ENCODE data around the gene MRS2. TPM values are rescaled to one million over a fixed set of nuclear protein-coding genes. Genes with fewer than 3 reads are reported as not detected.

The MRS2 gene
- total RNA-seq, 2 donors from 2014 or later: 11.7 to 23.1 TPM

DNA sequence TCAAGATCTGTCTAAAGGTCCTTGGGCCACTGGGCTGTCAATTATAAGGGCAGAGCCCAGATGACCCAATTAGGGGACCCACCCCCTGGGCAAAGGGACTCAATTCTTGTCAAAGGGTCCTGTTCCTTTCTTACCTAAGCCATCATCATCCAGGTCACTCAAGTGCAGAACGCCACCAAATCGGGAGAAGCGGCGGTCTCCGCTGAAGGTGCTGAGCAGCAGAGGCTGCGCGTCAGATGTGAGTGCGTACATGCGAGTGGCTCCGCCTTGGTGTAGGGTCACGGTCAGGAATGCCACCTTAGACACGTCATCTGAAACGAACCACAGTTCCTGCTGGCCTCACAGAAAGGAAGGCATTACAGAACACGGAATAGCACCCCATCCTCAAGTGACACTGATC, 34.2 kb downstream of the MRS2 start:
- Histone ChIP-seq H3K4me1 (no peaks in the 10 kb centered on the region), H3K27me3 (no peaks in the 10 kb centered on the region), H3K9me3 (no peaks in the 10 kb centered on the region), H3K27ac (no peak overlapping the region), H3K36me3 (replicated peaks in 1 of 2; ENCODE audit: insufficient read depth in 1 of 2, low read depth in 2 of 2) (no peaks in the 10 kb centered on the region), H3K4me3 (no peak overlapping the region)
- TF ChIP-seq POLR2A (IDR thresholded peaks at IDR 0.05): no peak
- TF ChIP-seq, protein P1, sequence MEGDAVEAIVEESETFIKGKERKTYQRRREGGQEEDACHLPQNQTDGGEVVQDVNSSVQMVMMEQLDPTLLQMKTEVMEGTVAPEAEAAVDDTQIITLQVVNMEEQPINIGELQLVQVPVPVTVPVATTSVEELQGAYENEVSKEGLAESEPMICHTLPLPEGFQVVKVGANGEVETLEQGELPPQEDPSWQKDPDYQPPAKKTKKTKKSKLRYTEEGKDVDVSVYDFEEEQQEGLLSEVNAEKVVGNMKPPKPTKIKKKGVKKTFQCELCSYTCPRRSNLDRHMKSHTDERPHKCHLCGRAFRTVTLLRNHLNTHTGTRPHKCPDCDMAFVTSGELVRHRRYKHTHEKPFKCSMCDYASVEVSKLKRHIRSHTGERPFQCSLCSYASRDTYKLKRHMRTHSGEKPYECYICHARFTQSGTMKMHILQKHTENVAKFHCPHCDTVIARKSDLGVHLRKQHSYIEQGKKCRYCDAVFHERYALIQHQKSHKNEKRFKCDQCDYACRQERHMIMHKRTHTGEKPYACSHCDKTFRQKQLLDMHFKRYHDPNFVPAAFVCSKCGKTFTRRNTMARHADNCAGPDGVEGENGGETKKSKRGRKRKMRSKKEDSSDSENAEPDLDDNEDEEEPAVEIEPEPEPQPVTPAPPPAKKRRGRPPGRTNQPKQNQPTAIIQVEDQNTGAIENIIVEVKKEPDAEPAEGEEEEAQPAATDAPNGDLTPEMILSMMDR (IDR thresholded peaks at IDR 0.05): no peak
- intact Hi-C loops (cut with DNase I): no loop called here
- ATAC-seq (no peak), DNase-seq (no peak)
- WGBS, 2 donors: 83 to 92% methylated on average over 14 of the region's 14 CpGs

DNA sequence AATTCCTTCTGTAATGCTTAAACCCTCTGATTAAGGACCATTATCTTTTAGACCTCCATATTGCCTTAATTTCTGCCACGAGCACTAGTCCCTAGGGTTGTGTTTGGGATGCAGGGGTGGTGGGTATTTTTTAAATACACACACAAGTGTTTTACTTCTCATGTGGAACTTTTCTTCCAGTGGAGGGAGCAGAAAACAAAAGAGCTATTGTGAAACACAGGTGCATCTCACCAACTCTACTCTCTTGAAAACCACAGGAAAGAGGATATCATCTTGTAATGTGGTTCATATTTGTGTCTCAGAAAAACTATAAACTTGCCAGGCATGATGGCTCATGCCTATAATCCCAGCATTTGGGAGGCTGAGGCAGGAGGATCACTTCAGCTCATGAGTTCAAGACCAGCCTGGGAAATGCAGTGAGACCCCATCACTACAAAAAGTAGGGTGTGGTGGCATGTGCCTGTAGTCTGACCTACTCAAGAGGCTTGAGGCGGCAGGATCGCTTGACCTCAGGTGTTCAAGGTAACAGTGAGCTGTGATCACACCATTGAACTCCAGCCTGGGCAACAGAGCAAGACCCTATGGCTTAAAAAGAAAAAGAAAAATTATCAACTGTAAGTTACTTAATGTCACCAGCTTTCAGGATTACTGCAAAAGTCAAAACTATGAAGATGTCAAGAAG, 37.3 kb downstream of the MRS2 start:
- ATAC-seq (no peak), DNase-seq (no peak)
- WGBS, 2 donors: 90 to 91% methylated on average over 3 of the region's 3 CpGs
- H3K27me3 ChIP-seq: no peaks in the 10 kb centered on the region
- no peaks in the 10 kb centered on the region for H3K36me3 ChIP-seq (replicated peaks in 1 of 2; ENCODE audit: insufficient read depth in 1 of 2, low read depth in 2 of 2)
- no peak overlapping the region for H3K4me3 ChIP-seq
- no peaks in the 10 kb centered on the region for H3K4me1 ChIP-seq
- intact Hi-C loops (cut with DNase I): no loop called here
- no peaks in the 10 kb centered on the region for H3K9me3 ChIP-seq
- no peak for TF ChIP-seq POLR2A (IDR thresholded peaks at IDR 0.05)
- TF ChIP-seq, protein P1 (IDR thresholded peaks at IDR 0.05): no peak
- no peak overlapping the region for H3K27ac ChIP-seq

DNA sequence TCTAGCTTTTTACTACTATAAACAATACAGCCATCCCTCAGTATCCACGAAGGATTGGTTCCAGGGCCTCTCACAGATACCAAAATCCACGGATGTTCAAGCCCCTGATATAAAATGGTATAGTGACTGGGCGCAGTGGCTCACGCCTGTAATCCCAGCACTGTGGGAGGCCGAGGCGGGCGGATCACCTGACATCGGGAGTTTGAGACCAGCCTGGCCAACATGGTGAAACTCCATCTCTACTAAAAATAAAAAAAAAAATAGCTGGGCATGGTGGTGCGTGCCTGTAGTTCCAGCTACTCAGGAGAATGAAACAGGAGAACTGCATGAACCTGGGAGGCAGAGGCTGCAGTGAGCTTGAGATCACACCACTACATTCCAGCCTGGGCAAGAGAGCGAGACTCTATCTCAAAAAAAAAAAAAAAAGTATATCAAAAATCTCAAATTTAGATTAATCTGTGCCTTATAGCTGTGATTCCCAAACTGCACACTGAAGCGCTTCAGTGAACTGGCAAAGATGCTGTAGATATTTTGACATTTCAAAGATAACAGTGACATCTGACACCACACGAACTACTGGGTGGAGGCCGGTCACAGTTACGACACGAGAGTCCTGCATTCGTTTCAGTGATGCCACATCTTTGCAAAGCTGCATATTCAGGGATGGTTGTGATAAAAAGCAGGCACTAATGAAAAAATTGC, 38.3 kb downstream of the MRS2 start:
- no peak for ATAC-seq
- DNase-seq: no peak
- Histone ChIP-seq H3K36me3 (replicated peaks in 1 of 2; ENCODE audit: insufficient read depth in 1 of 2, low read depth in 2 of 2) (no peaks in the 10 kb centered on the region), H3K27me3 (no peaks in the 10 kb centered on the region), H3K9me3 (no peaks in the 10 kb centered on the region), H3K4me3 (no peak overlapping the region), H3K27ac (no peak overlapping the region), H3K4me1 (no peaks in the 10 kb centered on the region)
- intact Hi-C loops (cut with DNase I): no loop called here
- TF ChIP-seq, protein P1 (IDR thresholded peaks at IDR 0.05): no peak
- TF ChIP-seq POLR2A (IDR thresholded peaks at IDR 0.05): no peak
- WGBS, 2 donors: 82 to 88% methylated on average over 16 of the region's 16 CpGs

DNA sequence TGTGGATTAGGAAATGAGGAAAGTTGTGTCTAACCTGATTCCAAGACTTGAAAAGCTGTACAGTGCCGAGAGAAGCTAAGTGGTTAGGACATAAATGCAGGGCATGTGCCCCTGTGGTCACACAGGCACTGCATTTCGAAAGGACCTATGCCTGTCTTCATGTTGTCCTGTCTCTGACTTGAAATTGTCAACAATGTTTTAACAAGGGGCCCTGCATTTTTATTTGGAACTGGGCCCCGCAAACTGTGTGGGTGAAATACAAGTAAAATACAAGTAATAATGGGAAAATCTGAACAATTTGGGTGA, 38.8 kb downstream of the MRS2 start:
- WGBS, 2 donors: 78 to 90% methylated on average over 3 of the region's 3 CpGs
- no peaks in the 10 kb centered on the region for H3K9me3 ChIP-seq

More for the DNA sequence above, 38.8 kb downstream of the MRS2 start:
- Histone ChIP-seq H3K36me3 (replicated peaks in 1 of 2; ENCODE audit: insufficient read depth in 1 of 2, low read depth in 2 of 2) (no peaks in the 10 kb centered on the region), H3K27ac (no peak overlapping the region), H3K27me3 (no peaks in the 10 kb centered on the region), H3K4me3 (no peak overlapping the region), H3K4me1 (no peaks in the 10 kb centered on the region)
- intact Hi-C loops (cut with DNase I): no loop called here
- no peak for TF ChIP-seq POLR2A (IDR thresholded peaks at IDR 0.05)
- TF ChIP-seq, protein P1 (IDR thresholded peaks at IDR 0.05): no peak
- DNase-seq (no peak), ATAC-seq (no peak)
